Measurements from ENCODE around the gene TFF2. TPM values are rescaled to one million over a fixed set of nuclear protein-coding genes. Genes with fewer than 3 reads are reported as not detected.

TFF2 gene
- total and polyA plus RNA-seq, 2 donors from 2014 or later = not detected

DNA sequence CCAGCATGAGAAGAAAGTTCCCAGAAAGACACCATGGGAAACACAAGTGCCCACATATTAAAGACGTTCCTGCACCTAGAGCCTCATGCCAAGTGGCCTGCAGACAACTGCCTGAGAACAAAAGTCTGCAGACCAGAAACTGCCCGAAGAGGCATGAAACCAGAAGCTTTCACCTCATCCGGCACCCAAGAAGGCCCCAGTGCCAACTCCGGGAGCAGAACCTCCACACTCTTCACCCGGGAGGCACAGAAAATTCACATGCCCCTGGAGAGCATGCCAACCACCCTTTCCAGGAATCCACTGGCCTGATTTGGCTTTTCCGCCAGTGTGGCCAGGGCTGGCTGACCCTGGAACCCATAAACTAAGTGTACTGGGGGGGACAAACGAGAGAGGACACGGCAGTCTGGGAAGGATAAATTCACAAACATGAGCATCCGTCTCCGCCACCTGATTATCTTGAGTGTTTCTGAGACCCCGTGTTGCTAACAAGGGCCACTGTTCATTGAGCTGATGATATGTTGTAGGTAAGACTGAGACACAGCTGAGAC is 6.8 kb downstream of the TFF2 start:
- DNase-seq (no peak), FAIRE-seq (no peak)
- H3K4me3 ChIP-seq (ENCODE audit: low read length in 3 of 3) = no peak overlapping the region
- no peaks in the 10 kb centered on the region for H3K9me3 ChIP-seq (ENCODE audit: control insufficient read depth in 2 of 3, insufficient read depth in 1 of 3, low read length in 3 of 3)
- no peak overlapping the region for H3K9ac ChIP-seq (ENCODE audit: low read length in 3 of 3)
- H3K4me1 ChIP-seq (ENCODE audit: control insufficient read depth in 2 of 3, insufficient read depth in 2 of 3, low read depth in 1 of 3, low read length in 3 of 3) = no peaks in the 10 kb centered on the region
- H3K36me3 ChIP-seq (ENCODE audit: control insufficient read depth in 2 of 3, insufficient read depth in 3 of 3, low read length in 3 of 3) = no peaks in the 10 kb centered on the region
- intact Hi-C loops (cut with DNase I) = no loop called here
- no peaks in the 10 kb centered on the region for H3K27me3 ChIP-seq (ENCODE audit: control insufficient read depth, insufficient read depth, low read length)
- H3K27ac ChIP-seq (ENCODE audit: low read depth in 2 of 2, low read length in 2 of 2) = no peak overlapping the region
- no peak for TF ChIP-seq CTCF (IDR thresholded peaks at IDR 0.05; ENCODE audit: borderline replicate concordance, extremely low read depth, insufficient read depth)

DNA sequence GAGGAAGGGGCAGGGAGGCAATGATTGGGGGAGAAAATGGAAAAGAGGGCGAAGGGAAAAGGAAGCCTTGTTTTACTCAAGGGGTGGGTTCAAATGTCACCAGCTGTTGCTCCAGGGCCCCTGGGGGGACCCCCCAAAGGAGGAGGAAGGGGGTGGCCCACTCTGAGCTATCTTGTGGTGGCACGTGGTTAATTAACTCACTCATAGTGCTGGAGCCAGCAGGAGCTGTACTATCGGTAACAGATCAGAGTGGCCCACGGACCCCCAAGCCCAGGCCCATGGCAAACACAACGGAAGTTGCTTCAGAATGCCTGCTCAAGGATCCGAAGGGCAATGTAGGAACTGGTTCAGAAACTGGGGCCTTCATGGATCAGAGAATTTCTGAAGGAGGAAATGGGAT is 7.2 kb downstream of the TFF2 start:
- Histone ChIP-seq H3K36me3 (ENCODE audit: control insufficient read depth in 2 of 3, insufficient read depth in 3 of 3, low read length in 3 of 3) (no peaks in the 10 kb centered on the region), H3K9ac (ENCODE audit: low read length in 3 of 3) (no peak overlapping the region), H3K27me3 (ENCODE audit: control insufficient read depth, insufficient read depth, low read length) (no peaks in the 10 kb centered on the region), H3K4me1 (ENCODE audit: control insufficient read depth in 2 of 3, insufficient read depth in 2 of 3, low read depth in 1 of 3, low read length in 3 of 3) (peaks cover 0 to 3% (median 0%) of the 10 kb centered on the region in 3 donors), H3K9me3 (ENCODE audit: control insufficient read depth in 2 of 3, insufficient read depth in 1 of 3, low read length in 3 of 3) (no peaks in the 10 kb centered on the region), H3K27ac (ENCODE audit: low read depth in 2 of 2, low read length in 2 of 2) (no peak overlapping the region), H3K4me3 (ENCODE audit: low read length in 3 of 3) (no peak overlapping the region)
- no peak for DNase-seq
- intact Hi-C loops (cut with DNase I) = no loop called here
- FAIRE-seq = no peak
- TF ChIP-seq CTCF (IDR thresholded peaks at IDR 0.05; ENCODE audit: borderline replicate concordance, extremely low read depth, insufficient read depth) = no peak

GRCh38 chr21:42343101-42343500 is 7.7 kb downstream of the TFF2 start:
- Histone ChIP-seq H3K4me3 (ENCODE audit: low read length in 3 of 3) (no peak overlapping the region), H3K4me1 (ENCODE audit: control insufficient read depth in 2 of 3, insufficient read depth in 2 of 3, low read depth in 1 of 3, low read length in 3 of 3) (peaks cover 0 to 6% (median 0%) of the 10 kb centered on the region in 3 donors), H3K27me3 (ENCODE audit: control insufficient read depth, insufficient read depth, low read length) (no peaks in the 10 kb centered on the region), H3K36me3 (ENCODE audit: control insufficient read depth in 2 of 3, insufficient read depth in 3 of 3, low read length in 3 of 3) (no peaks in the 10 kb centered on the region), H3K27ac (ENCODE audit: low read depth in 2 of 2, low read length in 2 of 2) (no peak overlapping the region), H3K9ac (ENCODE audit: low read length in 3 of 3) (no peak overlapping the region), H3K9me3 (ENCODE audit: control insufficient read depth in 2 of 3, insufficient read depth in 1 of 3, low read length in 3 of 3) (no peaks in the 10 kb centered on the region)
- intact Hi-C loops (cut with DNase I) = no loop called here
- TF ChIP-seq CTCF (IDR thresholded peaks at IDR 0.05; ENCODE audit: borderline replicate concordance, extremely low read depth, insufficient read depth) = no peak
- no peak for DNase-seq
- no peak for FAIRE-seq

Measured in kidney (tissue), 14 donors.